K562 (cell line): ENCODE results near the gene KMT2C. TPM values are rescaled to one million over a fixed set of nuclear protein-coding genes. Genes with fewer than 3 reads are reported as not detected.

Experiments
- DEAF1 ChIP-seq: fragments of 450-650 bp; formaldehyde crosslinking; IDR thresholded peaks from 2 replicates; pipeline ENCODE4 v1.4.0; 2020; ENCODE audit warnings: mild to moderate bottlenecking, moderate library complexity
- ELF1 ChIP-seq: fragments of 200-800 bp; sonication (Bioruptor generic); IDR thresholded peaks from 2 replicates; pipeline ENCODE4 v1.6.1; 2016; ENCODE audit warnings: missing genetic modification characterization, missing compliant biosample characterization
- ETV6 ChIP-seq, 3 experiments: fragments of 150-350 bp in 1 of 3; sonication (generic) in 1 of 3; formaldehyde crosslinking in 1 of 3; IDR thresholded peaks; 2 replicates each; pipeline versions ENCODE4 v1.6.1 to v1.8.0; 2014 to 2022; ENCODE audit warnings: borderline replicate concordance in 2 of 3, low read depth in 2 of 3, antibody characterized with exemption in 1 of 3, low read length in 1 of 3, mild to moderate bottlenecking in 1 of 3, missing genetic modification reagents in 1 of 3
- FOSL1 ChIP-seq: fragments of 200-800 bp; sonication (Bioruptor generic); conservative IDR thresholded peaks from 2 replicates; pipeline ENCODE4 v1.6.1; 2016; ENCODE audit warnings: missing genetic modification characterization, missing compliant biosample characterization
- GABPB2 ChIP-seq: fragments of 250-450 bp; sonication (Bioruptor Pico); conservative IDR thresholded peaks from 2 replicates; pipeline ENCODE4 v1.5.1; 2021; ENCODE audit warnings: mild to moderate bottlenecking
- PML ChIP-seq: IDR thresholded peaks from 2 replicates; pipeline ENCODE4 v1.6.1; 2012; ENCODE audit warnings: low read length, inconsistent platforms
- RBM25 ChIP-seq: fragments of 200-400 bp; formaldehyde crosslinking; IDR thresholded peaks from 2 replicates; pipeline ENCODE4 v1.6.1; 2018; ENCODE audit warnings: low read length, low read depth, moderate library complexity; ENCODE audit not compliant: severe bottlenecking
- SAFB ChIP-seq: fragments of 200-400 bp; formaldehyde crosslinking; IDR thresholded peaks from 2 replicates; pipeline ENCODE4 v1.6.1; 2017; ENCODE audit warnings: low read depth, low read length, borderline replicate concordance
- SPI1 ChIP-seq: IDR thresholded peaks from 2 replicates; pipeline ENCODE4 v1.6.1; 2011; ENCODE audit warnings: low read depth, low read length, control low read depth, borderline replicate concordance
- TAF7 ChIP-seq: fragments of 450-650 bp; IDR thresholded peaks from 2 replicates; pipeline ENCODE4 v1.6.1; 2016; ENCODE audit warnings: missing genetic modification characterization, missing compliant biosample characterization
- ZKSCAN1 ChIP-seq: fragments of 150-350 bp; IDR thresholded peaks from 2 replicates; pipeline ENCODE4 v1.6.1; 2016; ENCODE audit warnings: low read depth, low read length
- ZNF143 ChIP-seq: sonication (generic); formaldehyde crosslinking; IDR thresholded peaks from 2 replicates; pipeline ENCODE4 v1.9.0; 2022; ENCODE audit warnings: mild to moderate bottlenecking, missing genetic modification reagents
- ZZZ3 ChIP-seq: fragments of 450-650 bp; IDR thresholded peaks from 2 replicates; pipeline ENCODE4 v1.6.1; 2016; ENCODE audit warnings: antibody characterized with exemption, mild to moderate bottlenecking, moderate library complexity
- polyA plus RNA-seq, 8 experiments: library from polyadenylated mRNA; depleted of rRNA in 4 of 8; stranded (reverse) in 5 of 8; unstranded in 3 of 8; fragments of >200 nt; fragmentation: Nextera tagmentation in 2 of 8; fragmentation: Illumina TruSeq in 1 of 8; extraction: Ambion mirVana in 2 of 8; extraction: Trizol in 1 of 8; gene quantifications; 2 replicates each; pipeline versions ENCODE4 v1.2.1 to v1.2.3, GENCODE V29; 2011 to 2014; ENCODE audit warnings: inconsistent platforms in 1 of 8, missing spikeins in 1 of 8
- total RNA-seq, 7 experiments: library from RNA; depleted of rRNA in 6 of 7; stranded (reverse); fragments of >200 nt in 6 of 7; fragmentation: Illumina TruSeq in 2 of 7; extraction: Trizol in 2 of 7; gene quantifications; 2 replicates each; pipeline versions ENCODE4 v1.2.1 to v1.2.3, GENCODE V29; 2011 to 2021; ENCODE audit warnings: low replicate concordance in 1 of 7
- TF ChIP-seq, protein P1 (sequence below), 2 experiments: IDR thresholded peaks in 1 of 2; conservative IDR thresholded peaks in 1 of 2; 2 replicates each; pipeline ENCODE4 v1.6.1; 2016; ENCODE audit warnings: low read depth in 2 of 2, mild to moderate bottlenecking in 1 of 2, missing compliant biosample characterization in 1 of 2, missing genetic modification characterization in 1 of 2, moderate library complexity in 1 of 2
- TF ChIP-seq, protein P2 (sequence below): fragments of 250-450 bp; sonication (Bioruptor Pico); IDR thresholded peaks from 2 replicates; pipeline ENCODE4 v1.8.0; 2022; ENCODE audit warnings: moderate library complexity, mild to moderate bottlenecking, inconsistent platforms
- TF ChIP-seq, protein P3 (sequence below): sonication (generic); formaldehyde crosslinking; IDR thresholded peaks from 2 replicates; pipeline ENCODE4 v1.8.0; 2023; ENCODE audit warnings: mild to moderate bottlenecking, missing genetic modification reagents

KMT2C gene
- total and polyA plus RNA-seq, 9 of the 15 experiments (the other 6 are each of a cell fraction or from before 2014, with no cell fraction given) = 4.9 to 67.8 (median 27.1) TPM

GRCh38 chr7:152464312-152465118 is 28.7 kb upstream of the KMT2C start (continued):
- peak; percentile 84 for TF ChIP-seq RBM25
- no peak for TF ChIP-seq ZZZ3
- TF ChIP-seq SAFB = peak; percentile 99
- TF ChIP-seq, protein P1, sequence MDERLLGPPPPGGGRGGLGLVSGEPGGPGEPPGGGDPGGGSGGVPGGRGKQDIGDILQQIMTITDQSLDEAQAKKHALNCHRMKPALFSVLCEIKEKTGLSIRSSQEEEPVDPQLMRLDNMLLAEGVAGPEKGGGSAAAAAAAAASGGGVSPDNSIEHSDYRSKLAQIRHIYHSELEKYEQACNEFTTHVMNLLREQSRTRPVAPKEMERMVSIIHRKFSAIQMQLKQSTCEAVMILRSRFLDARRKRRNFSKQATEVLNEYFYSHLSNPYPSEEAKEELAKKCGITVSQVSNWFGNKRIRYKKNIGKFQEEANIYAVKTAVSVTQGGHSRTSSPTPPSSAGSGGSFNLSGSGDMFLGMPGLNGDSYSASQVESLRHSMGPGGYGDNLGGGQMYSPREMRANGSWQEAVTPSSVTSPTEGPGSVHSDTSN (CRISPR knock-in tag; IDR thresholded peaks at IDR 0.05; ENCODE audit: low read depth) = no peak
- TF ChIP-seq, protein P1 (tag; conservative IDR thresholded peaks at IDR 0.05; ENCODE audit: low read depth) = 0 out of 2 replicates have a peak, but pooled peaks have one; percentile 5
- peak; percentile 30; the same call in 1 of the 2 replicates for TF ChIP-seq SPI1
- TF ChIP-seq, protein P2, sequence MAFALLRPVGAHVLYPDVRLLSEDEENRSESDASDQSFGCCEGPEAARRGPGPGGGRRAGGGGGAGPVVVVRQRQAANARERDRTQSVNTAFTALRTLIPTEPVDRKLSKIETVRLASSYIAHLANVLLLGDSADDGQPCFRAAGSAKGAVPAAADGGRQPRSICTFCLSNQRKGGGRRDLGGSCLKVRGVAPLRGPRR (CRISPR knock-in tag) = no peak
- TF ChIP-seq ELF1 (tag) = peak; percentile 95
- no peak for TF ChIP-seq ZNF143 (CRISPR knock-in tag)
- TF ChIP-seq, protein P3, sequence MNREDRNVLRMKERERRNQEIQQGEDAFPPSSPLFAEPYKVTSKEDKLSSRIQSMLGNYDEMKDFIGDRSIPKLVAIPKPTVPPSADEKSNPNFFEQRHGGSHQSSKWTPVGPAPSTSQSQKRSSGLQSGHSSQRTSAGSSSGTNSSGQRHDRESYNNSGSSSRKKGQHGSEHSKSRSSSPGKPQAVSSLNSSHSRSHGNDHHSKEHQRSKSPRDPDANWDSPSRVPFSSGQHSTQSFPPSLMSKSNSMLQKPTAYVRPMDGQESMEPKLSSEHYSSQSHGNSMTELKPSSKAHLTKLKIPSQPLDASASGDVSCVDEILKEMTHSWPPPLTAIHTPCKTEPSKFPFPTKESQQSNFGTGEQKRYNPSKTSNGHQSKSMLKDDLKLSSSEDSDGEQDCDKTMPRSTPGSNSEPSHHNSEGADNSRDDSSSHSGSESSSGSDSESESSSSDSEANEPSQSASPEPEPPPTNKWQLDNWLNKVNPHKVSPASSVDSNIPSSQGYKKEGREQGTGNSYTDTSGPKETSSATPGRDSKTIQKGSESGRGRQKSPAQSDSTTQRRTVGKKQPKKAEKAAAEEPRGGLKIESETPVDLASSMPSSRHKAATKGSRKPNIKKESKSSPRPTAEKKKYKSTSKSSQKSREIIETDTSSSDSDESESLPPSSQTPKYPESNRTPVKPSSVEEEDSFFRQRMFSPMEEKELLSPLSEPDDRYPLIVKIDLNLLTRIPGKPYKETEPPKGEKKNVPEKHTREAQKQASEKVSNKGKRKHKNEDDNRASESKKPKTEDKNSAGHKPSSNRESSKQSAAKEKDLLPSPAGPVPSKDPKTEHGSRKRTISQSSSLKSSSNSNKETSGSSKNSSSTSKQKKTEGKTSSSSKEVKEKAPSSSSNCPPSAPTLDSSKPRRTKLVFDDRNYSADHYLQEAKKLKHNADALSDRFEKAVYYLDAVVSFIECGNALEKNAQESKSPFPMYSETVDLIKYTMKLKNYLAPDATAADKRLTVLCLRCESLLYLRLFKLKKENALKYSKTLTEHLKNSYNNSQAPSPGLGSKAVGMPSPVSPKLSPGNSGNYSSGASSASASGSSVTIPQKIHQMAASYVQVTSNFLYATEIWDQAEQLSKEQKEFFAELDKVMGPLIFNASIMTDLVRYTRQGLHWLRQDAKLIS = peak; percentile 87
- peak; percentile 61; the same call in 1 of the 2 replicates for TF ChIP-seq TAF7 (tag)
- peak; percentile 14; the same call in 1 of the 2 replicates for TF ChIP-seq PML
- no peak for TF ChIP-seq ETV6 (IDR thresholded peaks at IDR 0.05; ENCODE audit: borderline replicate concordance in 1 of 2, low read depth in 2 of 2, low read length in 1 of 2)
- 0 out of 2 replicates have a peak, but pooled peaks have one; percentile 90 for TF ChIP-seq ETV6 (CRISPR knock-in tag; IDR thresholded peaks at IDR 0.05; ENCODE audit: borderline replicate concordance)
- peak; percentile 33; the same call in 1 of the 2 replicates for TF ChIP-seq FOSL1 (tag)
- no peak for TF ChIP-seq GABPB2 (CRISPR knock-in tag)
- TF ChIP-seq ZKSCAN1 = peak; percentile 38; the same call in 1 of the 2 replicates
- TF ChIP-seq DEAF1 (CRISPR knock-in tag) = peak; percentile 34; the same call in 1 of the 2 replicates
